Prostate gland (tissue), 2 donors: ENCODE measurements around the gene ATP5F1E. TPM values are rescaled to one million over a fixed set of nuclear protein-coding genes. Genes with fewer than 3 reads are reported as not detected.

ENCODE experiments used
- DNase-seq: peaks from one replicate; pipeline ENCODE4 v3.0.0-alpha.2; 2019; ENCODE audit warnings: low spot score
- H3K27ac ChIP-seq, 2 donors: fragments of 200-600 bp; sonication (generic); 2 replicates each; pipeline ENCODE4 v1.5.1; 2017 to 2019
- H3K27me3 ChIP-seq: fragments of 200-600 bp; sonication (generic); replicated peaks from 2 replicates; pipeline ENCODE4 v1.5.1; 2019; ENCODE audit not compliant: insufficient read depth
- H3K36me3 ChIP-seq, 2 donors: fragments of 200-600 bp; sonication (generic); 1 replicate in 1 of 2; 2 replicates in 1 of 2; pipeline versions ENCODE4 v1.5.1 to v1.8.1; 2017 to 2019
- H3K4me1 ChIP-seq: fragments of 200-600 bp; sonication (generic); replicated peaks from 2 replicates; pipeline ENCODE4 v1.5.1; 2019
- H3K4me3 ChIP-seq, 2 donors: fragments of 200-600 bp; sonication (generic); 2 replicates each; pipeline ENCODE4 v1.5.1; 2017 to 2019
- H3K9me3 ChIP-seq: fragments of 200-600 bp; sonication (generic); 2 replicates; pipeline ENCODE4 v1.5.1; 2017
- CTCF ChIP-seq, 4 experiments: fragments of 200-600 bp in 2 of 4; fragments of 450-650 bp in 2 of 4; sonication (generic) in 2 of 4; IDR thresholded peaks; 1 replicate in 3 of 4; 2 replicates in 1 of 4; pipeline ENCODE4 v1.5.1; 2016 to 2019; ENCODE audit warnings: antibody characterized with exemption in 4 of 4, mild to moderate bottlenecking in 2 of 4, moderate library complexity in 2 of 4
- POLR2A ChIP-seq: fragments of 450-650 bp; IDR thresholded peaks from one replicate; pipeline ENCODE4 v1.6.1; 2016; ENCODE audit warnings: antibody characterized with exemption, mild to moderate bottlenecking
- POLR2AphosphoS5 ChIP-seq: sonication (generic); formaldehyde crosslinking; IDR thresholded peaks from one replicate; pipeline ENCODE4 v1.6.1; 2017; ENCODE audit warnings: antibody characterized with exemption
- WGBS: methylation state at CpG from one replicate; pipeline ENCODE4 v1.1.5; 2018; 5-methylcytosine and 5-hydroxymethylcytosine counted together
- intact Hi-C: fragments of 100-400 bp; cut with DNase I; formaldehyde crosslinking; loops from one replicate; pipeline ENCODE4 v1.14.2; 2022
- total RNA-seq, 2 donors: library from RNA; depleted of rRNA; stranded (reverse); fragments of >200 nt; gene quantifications; one replicate each; pipeline ENCODE4 v1.1.0, GENCODE V29; 2016

ATP5F1E gene
- total RNA-seq, 2 donors from 2014 or later = 23.5 to 24.4 TPM

DNA sequence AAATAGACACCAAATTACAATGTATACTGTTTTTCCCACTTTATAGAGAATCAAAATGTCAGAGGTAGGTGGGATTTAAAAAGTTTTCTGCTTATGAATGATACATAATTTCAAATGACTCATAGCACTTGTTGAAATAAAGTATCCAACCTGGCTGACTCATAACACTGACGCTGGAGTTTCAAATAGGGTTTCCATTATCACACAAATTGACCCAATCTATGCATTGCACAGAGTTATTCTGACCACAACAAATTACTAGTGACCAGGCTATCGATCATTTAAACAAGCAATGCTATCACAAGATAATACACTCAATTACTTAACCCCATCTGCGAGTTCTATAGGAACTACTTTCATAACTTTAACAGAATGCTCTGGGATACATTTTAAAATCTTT lies 42.3 kb upstream of the ATP5F1E start:
- Histone ChIP-seq H3K27ac (no peak overlapping the region), H3K4me1 (no peaks in the 10 kb centered on the region), H3K36me3 (no peaks in the 10 kb centered on the region), H3K9me3 (no peaks in the 10 kb centered on the region), H3K27me3 (no peaks in the 10 kb centered on the region), H3K4me3 (no peak overlapping the region)
- intact Hi-C loops = no loop called here
- TF ChIP-seq POLR2A = no peak
- no peak for TF ChIP-seq CTCF (IDR thresholded peaks at IDR 0.05)
- TF ChIP-seq POLR2AphosphoS5 = no peak
- WGBS = 44% methylated on average over 3 of the region's 3 CpGs
- no peak for DNase-seq

DNA sequence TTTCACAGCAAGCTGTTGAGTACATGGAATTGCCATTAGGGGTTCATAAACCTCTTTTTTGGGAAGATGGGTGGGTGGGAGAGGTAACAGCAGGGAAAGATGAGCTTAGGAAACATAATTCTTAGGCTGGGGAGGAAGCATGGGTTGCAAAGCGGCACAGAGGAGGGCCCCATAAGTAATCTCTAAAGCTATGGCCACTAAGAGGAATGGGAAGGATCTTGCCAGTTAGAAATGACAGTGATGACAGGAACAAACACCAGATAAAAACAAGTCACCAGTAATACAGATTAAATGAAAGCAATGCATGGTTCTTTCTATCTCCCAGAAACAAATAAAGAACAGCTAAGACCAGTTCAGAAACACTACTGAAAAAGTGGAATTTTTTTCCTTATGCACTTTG lies 41.4 kb upstream of the ATP5F1E start:
- WGBS = 94% methylated on average over 1 of the region's 1 CpG
- no peak for DNase-seq
- Histone ChIP-seq H3K36me3 (no peaks in the 10 kb centered on the region), H3K27ac (no peak overlapping the region), H3K9me3 (no peaks in the 10 kb centered on the region), H3K4me3 (no peak overlapping the region), H3K27me3 (no peaks in the 10 kb centered on the region), H3K4me1 (no peaks in the 10 kb centered on the region)
- TF ChIP-seq CTCF (IDR thresholded peaks at IDR 0.05) (no peak), POLR2AphosphoS5 (no peak), POLR2A (no peak)
- intact Hi-C loops = no loop called here

DNA sequence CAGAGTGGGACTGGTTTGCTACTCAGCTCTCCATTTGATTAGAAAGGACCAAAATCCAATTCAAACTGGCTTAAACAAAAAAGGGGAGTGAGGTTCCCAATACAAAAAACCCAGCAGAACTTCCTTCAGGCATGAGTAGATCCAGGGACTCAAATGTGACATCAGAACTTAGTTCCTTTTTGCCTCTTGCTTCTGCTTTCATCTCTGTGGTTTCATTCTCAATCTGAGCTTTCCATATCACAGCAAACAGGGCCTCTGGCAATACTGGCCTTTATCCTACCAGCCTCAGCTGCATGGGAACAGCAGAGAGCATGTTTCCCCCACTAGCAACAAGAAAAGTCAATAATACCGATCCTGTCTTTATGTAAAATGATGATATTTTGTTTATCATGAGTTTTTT lies 39.1 kb upstream of the ATP5F1E start:
- no peak overlapping the region for H3K27ac ChIP-seq
- 76% methylated on average over 1 of the region's 1 CpG for WGBS
- no peaks in the 10 kb centered on the region for H3K27me3 ChIP-seq
- DNase-seq = no peak
- H3K9me3 ChIP-seq = no peaks in the 10 kb centered on the region
- TF ChIP-seq CTCF (IDR thresholded peaks at IDR 0.05) (no peak), POLR2A (no peak), POLR2AphosphoS5 (no peak)
- H3K4me3 ChIP-seq = no peak overlapping the region
- H3K4me1 ChIP-seq = no peaks in the 10 kb centered on the region
- H3K36me3 ChIP-seq = no peaks in the 10 kb centered on the region
- intact Hi-C loops = no loop called here

DNA sequence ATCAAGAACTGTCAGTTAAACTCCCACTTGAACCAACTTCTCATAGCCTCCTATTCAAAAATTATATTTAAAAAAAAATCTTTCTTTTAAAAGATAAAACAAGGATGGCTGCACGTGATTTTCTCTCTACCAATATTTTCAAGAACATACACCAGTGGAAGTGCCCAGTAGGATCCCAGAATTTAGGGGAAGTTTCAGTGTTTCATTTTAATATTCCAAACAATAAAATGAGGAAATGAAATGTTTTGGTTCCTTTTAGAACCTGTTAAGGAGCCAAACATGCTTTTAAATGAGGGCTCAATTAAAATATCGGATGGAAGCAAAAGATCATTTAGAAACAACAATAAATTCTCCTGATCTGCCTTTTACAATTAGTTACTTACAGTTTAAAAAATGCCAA lies 36.9 kb upstream of the ATP5F1E start:
- H3K36me3 ChIP-seq = no peaks in the 10 kb centered on the region
- no peak overlapping the region for H3K27ac ChIP-seq
- no peaks in the 10 kb centered on the region for H3K27me3 ChIP-seq
- no peaks in the 10 kb centered on the region for H3K9me3 ChIP-seq
- no peaks in the 10 kb centered on the region for H3K4me1 ChIP-seq
- intact Hi-C loops = no loop called here
- H3K4me3 ChIP-seq = no peak overlapping the region
- DNase-seq = no peak
- no peak for TF ChIP-seq CTCF (IDR thresholded peaks at IDR 0.05)
- TF ChIP-seq POLR2A = no peak
- TF ChIP-seq POLR2AphosphoS5 = no peak
- 32% methylated on average over 2 of the region's 2 CpGs for WGBS

- H3K27me3 ChIP-seq = no peaks in the 10 kb centered on the region
- H3K36me3 ChIP-seq = no peaks in the 10 kb centered on the region
- 67% methylated on average over 4 of the region's 4 CpGs for WGBS
- no peak overlapping the region for H3K27ac ChIP-seq
- DNase-seq = no peak
- intact Hi-C loops = no loop called here
- no peak overlapping the region for H3K4me3 ChIP-seq
- H3K9me3 ChIP-seq = no peaks in the 10 kb centered on the region
- TF ChIP-seq POLR2AphosphoS5 (no peak), POLR2A (no peak), CTCF (IDR thresholded peaks at IDR 0.05) (no peak)
- no peaks in the 10 kb centered on the region for H3K4me1 ChIP-seq
Measured at GRCh38 chr20:59068534-59068933, 36.4 kb upstream of the ATP5F1E start.
